Activated gamma-delta T cell treated with Interleukin-2 at 50 U/mL for 16 hours (primary cell): ENCODE measurements around the gene INSYN2B.
"Not testable (repeated sequence)": the region's sequence is repeated elsewhere in the genome, so short reads cannot be mapped to it uniquely, and the experiment has no call there.

ENCODE experiments used
- DNase-seq: peaks from one replicate; pipeline ENCODE4 v3.0.0-alpha.2; 2020

The INSYN2B gene

DNA sequence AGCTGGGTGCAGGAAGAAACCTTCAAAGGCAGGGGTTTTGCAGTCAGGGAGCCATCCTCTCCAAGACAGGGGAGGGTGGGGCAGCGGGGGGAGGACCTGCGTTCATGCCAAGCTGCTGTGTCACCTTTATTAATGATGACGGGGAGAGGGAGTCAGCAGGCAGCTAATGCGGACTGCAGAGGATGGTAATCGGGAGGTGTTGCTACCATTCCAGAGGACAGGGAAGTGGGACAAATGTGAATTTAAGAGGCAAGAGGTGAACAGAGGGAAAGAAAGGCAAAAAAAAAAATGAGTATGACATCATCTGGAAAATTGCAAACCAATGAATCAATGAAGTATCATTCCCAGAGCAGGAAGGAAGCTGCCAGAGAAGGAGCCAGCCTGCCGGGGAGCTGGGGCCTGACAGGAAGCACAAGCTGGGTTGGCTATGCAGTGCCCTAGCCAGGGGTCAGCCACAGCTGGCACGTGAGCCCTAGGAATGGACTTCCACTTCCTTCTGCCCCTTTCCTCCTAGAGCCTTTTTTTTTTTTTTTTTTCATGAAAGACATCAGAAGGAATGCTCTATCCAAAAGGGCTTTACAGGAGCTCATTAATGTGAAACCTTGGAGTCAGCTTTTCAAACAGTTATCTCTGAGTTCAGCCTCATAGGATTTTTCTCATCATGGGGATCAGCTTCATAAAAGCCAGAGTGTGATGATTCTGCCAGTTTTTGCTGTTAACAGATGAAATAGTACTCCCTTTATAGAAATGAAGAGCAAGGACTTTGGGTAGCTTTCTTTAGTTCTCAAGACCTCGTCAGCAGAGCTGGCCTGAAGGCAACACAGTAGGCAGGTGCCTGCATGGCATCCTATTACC, 9.2 kb downstream of the INSYN2B start:
- DNase-seq: no peak

DNA sequence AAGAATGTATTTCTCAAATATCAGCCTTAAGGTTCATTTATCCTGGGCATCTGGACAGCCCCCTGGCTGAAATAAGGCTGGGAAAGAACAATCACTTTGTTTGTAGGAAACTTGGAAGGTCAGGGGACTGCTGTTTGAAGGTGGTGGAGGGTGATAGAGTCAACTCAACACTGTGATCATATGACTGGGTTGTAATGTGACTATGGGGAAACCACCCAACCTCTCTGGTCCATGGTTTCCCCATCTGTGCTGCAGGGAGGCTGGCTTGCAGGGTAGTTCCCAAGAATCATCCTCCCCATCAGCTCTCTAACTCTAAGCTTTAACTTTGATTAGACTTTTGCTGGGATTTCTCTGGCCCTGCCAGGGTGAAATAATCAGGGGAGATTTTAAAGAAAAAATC, 10.0 kb downstream of the INSYN2B start:
- DNase-seq: no peak

DNA sequence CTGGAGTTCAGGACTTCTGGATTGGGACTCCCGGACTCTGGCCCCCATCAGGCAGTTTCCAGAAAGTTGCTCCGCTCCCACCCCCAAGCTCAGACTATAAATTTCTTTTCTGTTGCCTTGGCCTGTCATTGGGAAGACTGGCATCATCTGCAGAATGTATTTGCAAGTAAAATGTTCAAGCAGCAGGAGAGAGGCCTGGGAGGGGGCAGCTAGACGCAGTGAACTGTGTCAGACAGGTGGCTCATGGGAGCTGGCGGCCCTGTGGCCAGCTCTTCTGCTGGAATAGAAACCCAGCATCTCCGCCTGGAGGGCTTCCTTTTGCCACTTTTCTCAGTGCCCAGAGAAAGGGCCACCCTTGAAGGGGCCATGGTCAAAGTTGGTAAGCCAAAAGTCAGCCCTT, 16.0 kb downstream of the INSYN2B start:
- DNase-seq: no peak

DNA sequence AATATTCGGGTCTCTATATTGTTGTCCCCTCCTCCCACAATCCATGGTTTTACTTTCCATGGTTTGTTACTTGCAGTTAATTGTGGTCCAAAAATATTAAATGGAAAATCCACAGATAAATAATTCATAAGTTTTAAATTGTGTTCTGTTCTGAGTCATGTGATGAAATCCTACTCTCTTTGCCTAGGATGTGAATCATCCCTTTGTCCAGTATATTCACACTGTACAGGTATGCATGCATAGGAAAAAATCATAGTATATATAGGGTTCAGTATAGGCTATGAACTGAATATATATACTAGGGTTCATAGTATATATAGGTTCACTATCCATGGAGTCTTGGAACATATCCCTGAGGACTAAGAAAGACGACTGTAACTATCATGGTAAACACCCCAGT, 19.6 kb downstream of the INSYN2B start:
- DNase-seq: no peak

DNA sequence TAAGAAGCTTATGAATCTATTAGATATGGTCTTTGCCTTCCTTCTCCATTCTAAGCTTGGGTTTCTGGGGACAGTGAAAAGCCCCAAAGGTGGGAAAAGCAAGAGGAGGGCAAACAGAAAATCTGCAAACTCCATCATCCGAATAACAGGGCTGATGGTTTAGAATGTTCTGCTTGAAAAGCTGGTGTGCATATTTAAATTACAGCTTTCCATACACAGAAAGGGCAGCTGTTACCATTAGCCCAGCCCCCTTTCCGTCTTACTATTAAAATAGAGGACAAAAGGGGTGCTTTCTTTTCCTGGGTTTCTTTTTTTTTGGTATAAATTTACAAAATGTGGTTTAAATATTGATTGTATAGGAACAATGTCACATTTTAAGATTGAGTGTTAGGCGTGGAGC, 22.0 kb downstream of the INSYN2B start:
- no peak for DNase-seq

DNA sequence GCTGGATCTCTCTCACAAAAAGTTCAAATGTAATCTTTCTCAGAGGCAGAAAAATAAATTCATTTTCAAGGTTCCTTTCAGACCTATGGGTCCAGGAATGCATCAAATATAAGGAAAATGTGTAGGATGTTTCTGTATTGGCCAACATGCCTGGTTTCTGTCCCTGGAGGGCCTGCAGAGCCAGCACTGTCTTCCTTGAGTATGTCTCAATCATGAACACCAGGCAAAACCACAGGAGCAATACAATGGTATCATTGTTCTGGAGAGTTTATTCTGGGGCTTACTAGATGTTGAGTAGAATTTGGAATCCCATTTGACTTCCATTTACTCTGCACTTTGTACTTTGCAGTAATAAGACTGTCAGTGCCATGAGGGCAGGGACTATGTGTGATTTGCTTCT, 23.5 kb downstream of the INSYN2B start:
- DNase-seq: no peak

DNA sequence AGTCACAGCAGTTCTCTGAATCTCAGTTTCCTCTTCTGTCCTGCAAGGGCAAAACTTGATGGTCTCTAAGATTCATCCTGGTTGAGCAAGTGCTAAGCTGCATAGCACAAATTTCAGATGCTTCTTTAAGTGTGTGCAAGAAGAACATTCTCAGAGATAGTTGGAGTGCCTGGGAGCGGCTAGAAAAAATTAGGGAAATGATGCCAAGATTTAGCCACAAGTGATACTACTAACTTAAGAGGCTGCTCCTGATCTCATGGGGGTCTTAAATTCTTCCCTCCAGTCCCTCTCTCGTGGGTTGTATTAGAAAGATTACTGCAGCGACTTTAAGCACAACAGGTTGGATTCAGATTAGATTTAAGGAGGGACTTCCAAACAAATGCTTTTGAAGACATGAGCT, 24.2 kb downstream of the INSYN2B start:
- no peak for DNase-seq

DNA sequence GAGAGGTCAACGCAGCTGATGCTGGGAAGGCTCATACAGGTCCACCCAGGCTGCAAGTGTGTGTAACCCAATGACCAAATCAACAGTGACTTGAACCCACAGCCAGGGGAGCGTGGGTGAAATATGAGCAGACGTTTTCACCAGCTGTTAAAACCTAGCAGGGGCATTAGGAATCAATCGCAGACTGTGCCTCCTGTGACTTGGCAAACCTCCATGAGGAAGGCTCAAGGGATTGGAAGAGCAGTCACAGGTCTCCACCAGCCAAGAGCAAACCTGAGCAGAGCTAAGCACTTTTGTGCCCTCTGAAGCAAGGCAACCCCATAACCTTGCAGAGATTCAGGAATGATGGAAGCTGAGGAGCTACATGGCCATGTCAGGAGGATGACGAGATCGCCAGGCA, 25.5 kb downstream of the INSYN2B start:
- no peak for DNase-seq

DNA sequence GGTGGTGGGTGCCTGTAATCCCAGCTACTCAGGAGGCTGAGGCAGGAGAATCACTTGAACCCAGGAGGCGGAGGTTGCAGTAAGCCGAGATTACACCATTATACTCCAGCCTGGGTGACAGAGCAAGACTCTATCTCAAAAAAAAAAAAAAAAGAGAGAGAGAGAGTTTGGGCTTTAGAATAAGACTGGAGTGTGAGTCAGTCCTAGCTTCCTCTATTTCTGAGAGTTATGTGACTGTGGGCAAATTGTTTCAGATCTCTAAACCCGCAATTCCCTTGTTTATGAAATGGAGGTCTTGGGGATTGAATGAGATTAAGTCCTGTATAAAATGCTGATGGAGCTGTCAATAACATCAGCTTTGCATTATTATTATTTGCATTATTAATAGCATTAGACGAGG, 27.1 kb downstream of the INSYN2B start:
- DNase-seq: not testable (repeated sequence)

DNA sequence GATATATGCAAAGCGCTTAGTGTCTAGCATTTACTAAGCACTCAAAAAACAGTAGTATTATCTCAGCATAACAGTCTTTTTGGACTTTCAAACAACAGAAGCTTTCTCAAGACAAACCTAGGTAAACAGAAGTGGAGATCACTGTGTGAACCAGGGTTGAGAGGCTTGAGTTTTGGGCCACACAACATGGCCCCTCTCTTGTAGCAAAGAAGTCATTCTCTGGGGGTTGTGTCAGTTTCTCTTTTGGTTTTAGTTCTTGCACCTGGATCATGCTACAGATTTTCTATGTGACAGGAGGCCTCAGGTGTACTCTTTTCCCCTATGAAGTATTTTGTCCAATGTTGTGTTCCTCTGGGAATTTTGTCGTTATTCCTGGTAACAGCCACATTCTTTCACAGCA, 30.0 kb downstream of the INSYN2B start:
- DNase-seq: no peak

DNA sequence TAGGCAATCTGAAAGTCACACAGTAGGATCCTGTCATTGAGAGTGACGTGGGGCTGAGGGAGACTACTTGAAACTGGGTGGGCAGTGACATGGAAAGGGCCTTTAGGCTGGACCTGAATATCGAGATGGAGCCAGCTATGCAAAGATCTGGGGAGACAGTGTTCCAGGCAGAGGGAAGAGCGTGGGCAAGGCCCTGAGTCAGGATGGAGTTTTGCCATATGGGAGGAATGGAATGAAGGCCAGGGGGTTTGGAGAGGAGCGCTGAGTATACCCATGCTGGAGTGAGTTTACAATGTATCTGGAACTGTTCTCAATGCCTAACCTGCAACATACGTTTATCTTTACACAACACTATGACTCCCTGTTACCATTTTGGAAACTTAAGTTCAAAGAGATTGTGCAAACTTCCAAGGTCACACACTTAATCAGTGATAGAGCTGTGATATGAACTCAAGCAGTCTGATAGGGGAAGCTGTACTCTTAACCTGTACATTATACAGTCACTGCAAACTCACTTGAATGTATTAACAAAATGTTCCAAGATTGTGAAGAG, 33.5 kb downstream of the INSYN2B start:
- DNase-seq: no peak

DNA sequence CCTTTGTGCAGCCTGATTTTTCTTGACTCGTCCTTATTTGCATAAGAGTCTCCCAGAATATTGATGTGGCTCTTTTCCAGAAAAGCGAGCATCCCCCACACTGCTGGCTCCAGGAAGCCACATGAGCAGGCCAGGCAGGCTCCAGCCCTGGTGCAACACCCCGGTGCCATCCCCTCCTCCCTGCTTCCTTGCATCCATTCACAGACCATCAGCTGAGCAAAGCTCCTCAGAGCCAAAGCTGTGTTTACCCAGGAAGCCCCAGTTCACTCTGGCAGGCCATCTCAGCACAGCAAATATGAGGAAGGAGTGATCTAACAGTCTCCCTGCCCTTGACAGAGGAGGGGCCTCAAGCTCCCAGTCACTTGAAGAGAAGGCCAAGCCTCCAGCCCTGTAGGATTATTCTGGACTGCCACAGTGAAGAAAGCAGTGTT, 34.4 kb downstream of the INSYN2B start:
- no peak for DNase-seq

DNA sequence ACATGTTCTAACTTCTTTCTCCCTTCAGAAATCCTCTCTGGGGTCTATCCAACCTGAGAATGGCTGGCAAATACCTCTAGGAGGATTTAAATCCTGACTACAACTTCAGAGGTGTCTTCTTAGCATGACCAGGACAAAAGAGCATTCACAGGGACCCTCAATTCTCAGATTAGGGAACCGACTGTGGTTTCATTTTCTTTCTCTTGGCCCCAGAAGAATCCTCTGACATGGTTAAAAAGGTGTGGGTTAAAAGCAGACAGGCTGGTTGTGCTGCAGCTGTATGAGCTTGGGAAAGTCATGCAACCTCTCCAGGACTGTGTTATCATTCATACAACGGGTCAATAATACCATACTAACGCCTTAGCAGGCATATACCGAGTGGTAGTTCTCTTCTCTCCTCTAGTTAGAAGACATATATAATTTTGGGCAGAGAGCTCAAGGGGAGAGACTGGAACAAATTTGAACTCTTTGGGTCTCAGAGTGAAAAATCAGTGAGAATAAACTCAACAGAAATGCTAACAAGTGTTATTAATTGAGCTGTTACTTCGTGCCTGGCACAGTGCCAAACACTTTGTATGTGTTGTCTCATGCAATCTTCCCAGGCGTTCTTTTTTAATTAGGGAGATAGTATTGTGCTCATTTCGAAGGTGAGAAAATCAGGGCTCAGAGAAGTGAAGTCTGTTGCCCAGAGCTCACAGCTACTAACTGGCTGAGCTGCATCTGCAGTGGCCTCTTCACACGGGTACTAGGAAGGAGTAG, 35.2 kb downstream of the INSYN2B start:
- DNase-seq: no peak

DNA sequence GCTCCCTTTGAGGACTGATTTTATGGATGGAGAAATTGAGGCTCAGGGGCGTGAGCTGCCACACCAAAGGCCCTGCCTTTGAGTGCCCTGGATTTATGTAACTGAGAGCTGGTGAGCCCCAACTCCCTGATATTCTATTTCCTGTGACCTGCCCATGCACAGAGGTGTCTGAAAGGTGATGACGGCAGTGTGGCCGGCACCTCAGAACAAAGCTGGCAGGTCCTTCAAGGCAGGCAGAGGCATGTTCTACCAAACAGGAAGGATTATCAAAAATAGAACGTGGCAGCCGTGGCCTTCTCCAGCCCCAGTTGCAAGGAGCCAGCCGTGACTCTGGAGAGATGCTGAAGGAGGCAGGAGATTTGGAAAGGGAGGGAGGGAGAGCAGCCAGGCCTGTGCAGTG, 36.2 kb downstream of the INSYN2B start:
- no peak for DNase-seq

DNA sequence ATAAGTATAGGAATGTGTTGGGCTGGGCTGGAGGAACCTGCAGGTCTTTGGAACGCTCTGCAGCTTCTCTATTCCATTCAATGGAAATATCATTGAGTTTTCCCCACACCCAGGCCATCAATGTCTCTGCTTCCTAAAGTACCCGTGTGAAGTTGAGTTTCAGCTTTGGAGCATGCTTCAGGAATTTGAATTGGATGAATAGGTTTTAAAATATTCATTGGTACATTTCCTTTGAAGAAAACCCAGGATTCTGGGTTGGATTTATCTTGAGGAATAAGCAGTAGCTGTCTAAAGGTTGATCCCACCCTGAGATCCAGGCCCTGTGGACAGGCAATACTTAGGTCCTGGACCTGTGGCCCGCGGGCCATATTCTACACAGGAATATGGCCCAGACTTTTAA, 37.3 kb downstream of the INSYN2B start:
- no peak for DNase-seq

DNA sequence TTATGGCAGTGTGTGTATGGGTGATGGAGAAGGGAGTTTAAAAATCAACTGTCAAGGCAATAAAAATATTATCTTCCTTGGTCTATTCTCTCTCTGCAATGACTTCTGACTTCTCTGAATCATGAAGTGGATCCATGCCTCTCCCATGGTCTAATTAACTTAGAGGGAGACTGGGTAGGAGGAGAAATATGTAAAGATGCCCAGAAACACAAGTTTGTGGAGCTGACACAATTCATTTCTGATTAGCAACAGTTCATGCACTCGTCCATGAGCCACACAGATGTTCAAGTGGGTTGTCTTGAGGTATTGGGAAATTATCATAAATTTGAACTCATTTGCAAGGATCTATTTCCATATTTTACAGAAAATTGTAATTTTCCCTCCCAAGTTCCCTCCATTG, 38.1 kb downstream of the INSYN2B start:
- no peak for DNase-seq

DNA sequence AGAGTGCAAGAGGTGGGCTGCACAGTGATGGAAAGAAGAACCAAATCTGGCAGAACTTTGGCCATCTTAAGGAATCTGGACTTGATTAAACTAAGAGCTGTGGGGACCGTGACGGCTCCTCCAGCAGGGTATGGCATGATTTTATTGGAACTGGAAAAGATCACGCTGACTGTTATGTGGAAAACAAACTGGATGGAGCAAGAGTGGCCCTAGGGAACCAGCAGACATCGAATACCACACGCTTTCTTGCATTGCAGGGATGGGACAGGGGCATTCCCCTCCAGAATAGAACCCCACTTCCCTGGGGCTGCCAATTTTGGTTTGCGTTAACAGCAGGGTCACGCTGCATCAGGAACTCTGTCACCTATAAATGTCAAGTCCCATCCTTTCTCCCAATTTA, 38.8 kb downstream of the INSYN2B start:
- DNase-seq: no peak

DNA sequence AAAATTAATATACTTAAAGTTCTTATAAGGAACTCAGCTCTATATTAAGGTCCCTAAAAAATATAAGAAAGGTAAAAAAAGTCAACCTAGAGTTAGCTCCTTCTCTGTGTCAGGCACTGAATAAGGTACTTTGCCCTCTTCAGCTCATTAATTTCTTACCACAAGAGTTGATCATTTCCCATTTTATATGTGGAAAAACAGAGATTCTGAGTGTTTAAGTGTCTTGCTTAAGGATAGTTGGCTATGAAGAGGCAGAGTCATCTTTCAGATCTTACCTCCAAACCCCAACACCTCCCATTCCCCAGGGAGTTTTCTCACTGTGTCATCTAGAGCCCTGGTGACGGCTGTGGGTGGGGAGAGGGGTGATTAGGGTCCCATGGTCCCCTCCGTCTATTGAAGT, 40.6 kb downstream of the INSYN2B start:
- DNase-seq: no peak

DNA sequence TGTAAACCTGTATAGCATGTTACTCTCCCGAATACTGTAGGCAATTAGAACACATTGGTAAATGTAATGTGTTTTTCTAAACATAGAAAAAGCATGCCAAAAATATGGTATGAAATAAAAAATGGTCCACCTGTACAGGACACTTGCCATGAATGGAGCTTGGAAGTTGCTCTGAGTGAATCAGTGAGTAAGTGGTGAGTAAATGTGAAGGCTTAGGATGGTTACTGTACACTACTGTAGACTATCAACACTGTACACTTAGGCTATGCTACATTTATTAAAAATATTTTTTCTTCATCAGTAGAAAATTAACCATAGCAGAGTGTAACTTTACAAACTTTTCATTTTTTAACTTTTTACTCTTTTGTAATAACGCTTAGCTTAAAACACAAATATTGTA, 41.9 kb downstream of the INSYN2B start:
- no peak for DNase-seq

DNA sequence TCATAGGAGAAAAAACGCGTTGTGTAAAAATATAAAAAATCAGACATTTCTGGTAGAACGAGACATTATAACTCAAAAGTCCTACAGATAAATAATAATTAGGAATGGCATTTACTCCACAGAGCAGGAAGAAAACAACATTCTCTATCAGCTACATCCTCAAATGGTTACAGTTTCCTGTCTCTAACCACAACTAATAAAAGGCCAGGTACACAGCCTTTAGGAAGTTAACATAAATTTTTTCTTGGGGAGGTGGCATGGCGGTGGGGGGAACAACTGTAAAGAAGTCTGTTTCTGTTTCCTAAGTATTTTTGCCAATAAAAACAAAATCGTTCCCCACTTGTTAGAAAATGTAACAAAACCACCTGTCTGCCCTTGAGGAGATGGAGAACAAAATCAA, 44.5 kb downstream of the INSYN2B start:
- no peak for DNase-seq

DNA sequence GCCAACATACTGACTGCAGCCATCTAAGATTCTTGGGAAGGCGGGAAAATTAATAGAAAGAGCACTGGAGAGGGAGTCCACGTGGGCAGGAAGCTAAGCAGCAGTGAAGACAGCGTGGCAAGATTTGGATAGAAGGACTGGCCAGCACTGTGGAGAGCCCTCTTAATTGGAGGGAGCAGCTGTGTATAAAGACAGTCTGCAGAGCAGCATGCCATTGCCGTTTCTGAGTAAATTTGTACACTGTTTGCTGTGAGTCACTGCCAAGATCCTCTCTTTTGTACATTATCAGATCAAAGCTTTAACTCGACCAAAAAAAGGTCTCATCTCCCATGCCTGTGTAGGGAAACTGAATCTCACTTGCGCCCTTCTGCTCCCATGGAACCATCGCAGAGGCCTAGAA, 45.3 kb downstream of the INSYN2B start:
- DNase-seq: no peak

DNA sequence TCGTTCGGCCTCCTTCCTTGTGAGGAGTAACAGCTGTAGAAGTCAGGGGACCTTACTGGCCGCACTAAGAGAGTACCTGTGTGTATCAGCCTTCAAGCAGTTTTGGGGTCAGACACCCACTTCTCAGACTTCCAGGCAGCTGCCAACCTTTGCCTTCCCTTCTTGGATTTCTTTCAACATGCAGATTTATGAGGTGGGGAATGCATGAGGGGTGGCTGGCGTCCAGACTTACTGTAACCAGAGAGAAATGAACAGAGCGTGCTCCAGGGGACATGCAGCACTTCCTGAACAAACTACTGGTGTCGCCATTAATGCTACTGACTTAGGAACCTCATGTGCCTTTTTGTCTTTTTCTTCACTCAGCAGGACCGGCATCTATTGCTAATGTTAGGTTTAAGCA, 46.7 kb downstream of the INSYN2B start:
- DNase-seq: no peak

DNA sequence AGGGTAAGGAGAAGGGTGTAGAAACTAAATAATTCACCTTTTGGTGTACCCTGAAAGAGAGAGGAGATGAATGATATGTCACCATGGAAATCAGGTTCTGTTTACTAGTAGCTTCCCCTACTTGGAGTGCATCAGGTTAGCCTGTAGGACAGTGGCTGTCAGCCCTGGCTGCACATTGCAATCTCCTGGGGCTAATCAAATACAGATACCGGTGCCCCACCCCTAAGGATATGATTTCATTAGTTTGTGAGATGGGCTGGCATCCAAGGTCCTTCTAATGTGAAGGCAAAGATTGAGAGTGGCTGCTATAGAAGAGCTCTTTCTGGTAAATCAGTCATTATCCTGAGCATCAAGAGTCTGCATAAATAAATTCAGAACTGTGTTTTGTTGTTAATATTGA, 47.2 kb downstream of the INSYN2B start:
- DNase-seq: no peak

DNA sequence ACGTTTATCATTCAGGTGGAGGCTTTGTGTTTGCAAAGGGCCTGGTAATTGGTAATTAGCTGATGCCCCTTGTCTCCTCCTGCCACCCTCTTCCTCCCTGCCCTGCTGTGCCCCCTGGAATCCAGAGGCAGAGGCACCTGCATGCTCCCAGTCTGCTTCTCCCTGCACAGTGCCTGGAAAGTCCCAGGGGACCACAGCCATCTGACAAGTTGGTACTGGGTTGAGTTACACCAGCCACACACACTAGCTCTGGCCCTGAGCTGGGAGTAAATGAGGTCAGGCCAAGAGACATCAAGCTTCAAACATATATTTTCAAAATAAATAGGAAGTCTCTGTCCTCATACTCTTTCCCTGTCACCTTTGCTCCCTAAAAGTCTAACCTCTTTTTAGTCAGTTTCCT, 56.3 kb downstream of the INSYN2B start:
- no peak for DNase-seq
